Choroid plexus epithelial cell (primary cell): ENCODE measurements around the gene EHD2.
A peak's percentile ranks its signal among the peaks of the same experiment; 100 is the strongest.

Experiments used
- DNase-seq: peaks from one replicate; pipeline ENCODE4 v3.0.0-alpha.2; 2010; ENCODE audit warnings: low read depth
- H3K4me3 ChIP-seq: 2 replicates; pipeline ENCODE4 v1.5.1; 2011; ENCODE audit warnings: low read depth, mild to moderate bottlenecking, control low read depth, low read length, moderate library complexity
- CTCF ChIP-seq: conservative IDR thresholded peaks from 2 replicates; pipeline ENCODE4 v1.5.1; 2011; ENCODE audit warnings: low read depth, mild to moderate bottlenecking, control low read depth, inconsistent platforms, low read length, moderate library complexity

EHD2 gene

GRCh38 chr19:47729468-47729798, 16.2 kb downstream of the EHD2 start:
- no peak for TF ChIP-seq CTCF
- DNase-seq: peak; percentile 83
- H3K4me3 ChIP-seq: no peak overlapping the region

GRCh38 chr19:47729799-47730520, 16.7 kb downstream of the EHD2 start:
- DNase-seq: no peak
- no peak for TF ChIP-seq CTCF
- no peak overlapping the region for H3K4me3 ChIP-seq

- H3K4me3 ChIP-seq: no peak overlapping the region
- no peak for DNase-seq
- TF ChIP-seq CTCF: no peak
Observed at GRCh38 chr19:47730521-47730889, 17.3 kb downstream of the EHD2 start.

- DNase-seq: no peak
- no peak for TF ChIP-seq CTCF
Observed at GRCh38 chr19:47730910-47731309, 17.7 kb downstream of the EHD2 start.

GRCh38 chr19:47735131-47735530, 21.9 kb downstream of the EHD2 start:
- no peak overlapping the region for H3K4me3 ChIP-seq
- DNase-seq: no peak
- no peak for TF ChIP-seq CTCF

More at GRCh38 chr19:47730910-47731309, 17.7 kb downstream of the EHD2 start:
- no peak overlapping the region for H3K4me3 ChIP-seq

GRCh38 chr19:47740866-47741519, 27.8 kb downstream of the EHD2 start:
- TF ChIP-seq CTCF: no peak
- no peak overlapping the region for H3K4me3 ChIP-seq
- no peak for DNase-seq
